DOHH2 (cell line): ENCODE measurements around the gene HP.
"Not testable (repeated sequence)": the region's sequence is repeated elsewhere in the genome, so short reads cannot be mapped to it uniquely, and the experiment has no call there.

ENCODE experiments used
- H3F3A ChIP-seq: fragments of 200-600 bp; sonication (generic), shearing (Covaris generic); 2 replicates; pipeline ENCODE4 v1.6.0; 2016; ENCODE audit warnings: antibody characterized with exemption, mild to moderate bottlenecking; ENCODE audit not compliant: control insufficient read depth, insufficient read depth
- H3K27ac ChIP-seq: fragments of 200-600 bp; sonication (generic); 2 replicates; pipeline ENCODE4 v1.5.1; 2014; ENCODE audit warnings: low read depth, mild to moderate bottlenecking, low read length, moderate library complexity
- H3K27me3 ChIP-seq: fragments of 200-600 bp; sonication (generic); 2 replicates; pipeline ENCODE4 v1.6.1; 2014; ENCODE audit warnings: mild to moderate bottlenecking, low read length, mixed read lengths; ENCODE audit not compliant: control insufficient read depth
- H3K36me3 ChIP-seq: fragments of 200-600 bp; sonication (generic); 2 replicates; pipeline ENCODE4 v1.6.1; 2014; ENCODE audit warnings: mild to moderate bottlenecking, low read length, moderate library complexity, mixed read lengths; ENCODE audit not compliant: control insufficient read depth
- H3K4me1 ChIP-seq: fragments of 200-600 bp; sonication (generic); 2 replicates; pipeline ENCODE4 v1.6.1; 2014; ENCODE audit warnings: mild to moderate bottlenecking, low read length, mixed read lengths; ENCODE audit not compliant: control insufficient read depth
- H3K4me2 ChIP-seq: fragments of 200-600 bp; sonication (generic); 2 replicates; pipeline ENCODE4 v1.6.0; 2014; ENCODE audit warnings: mild to moderate bottlenecking, low read length, moderate library complexity
- H3K4me3 ChIP-seq: fragments of 200-600 bp; sonication (generic); 2 replicates; pipeline ENCODE4 v1.5.1; 2014; ENCODE audit warnings: mild to moderate bottlenecking, low read length, mixed read lengths
- H3K79me2 ChIP-seq: fragments of 200-600 bp; sonication (generic); 2 replicates; pipeline ENCODE4 v1.6.1; 2014; ENCODE audit warnings: mild to moderate bottlenecking, low read length, mixed read lengths; ENCODE audit not compliant: control insufficient read depth
- H3K9me2 ChIP-seq: fragments of 200-600 bp; sonication (generic); replicated peaks from 2 replicates; pipeline ENCODE4 v1.6.1; 2014; ENCODE audit warnings: mild to moderate bottlenecking, low read length, mixed read lengths; ENCODE audit not compliant: control insufficient read depth
- H3K9me3 ChIP-seq: fragments of 200-600 bp; sonication (generic); 2 replicates; pipeline ENCODE4 v1.6.1; 2014; ENCODE audit warnings: antibody characterized with exemption, low read length, mixed read lengths; ENCODE audit not compliant: control insufficient read depth, insufficient read depth
- H4K20me1 ChIP-seq: fragments of 200-600 bp; sonication (generic); 2 replicates; pipeline ENCODE4 v1.6.0; 2014; ENCODE audit warnings: low read depth, mild to moderate bottlenecking, antibody characterized with exemption, low read length, moderate library complexity; ENCODE audit not compliant: control insufficient read depth, insufficient read depth
- EZH2phosphoT487 ChIP-seq: fragments of 200-600 bp; sonication (generic); IDR thresholded peaks from 2 replicates; pipeline ENCODE4 v1.6.1; 2017; ENCODE audit warnings: borderline replicate concordance, mild to moderate bottlenecking, antibody characterized with exemption, low read length, moderate library complexity, mixed read lengths
- TF ChIP-seq, protein P1 (sequence below): fragments of 200-600 bp; sonication (generic); IDR thresholded peaks from one replicate; pipeline ENCODE4 v1.5.1; 2014; ENCODE audit warnings: antibody characterized with exemption, mild to moderate bottlenecking, low read depth, low read length; ENCODE audit not compliant: poor library complexity, severe bottlenecking

Gene HP

DNA sequence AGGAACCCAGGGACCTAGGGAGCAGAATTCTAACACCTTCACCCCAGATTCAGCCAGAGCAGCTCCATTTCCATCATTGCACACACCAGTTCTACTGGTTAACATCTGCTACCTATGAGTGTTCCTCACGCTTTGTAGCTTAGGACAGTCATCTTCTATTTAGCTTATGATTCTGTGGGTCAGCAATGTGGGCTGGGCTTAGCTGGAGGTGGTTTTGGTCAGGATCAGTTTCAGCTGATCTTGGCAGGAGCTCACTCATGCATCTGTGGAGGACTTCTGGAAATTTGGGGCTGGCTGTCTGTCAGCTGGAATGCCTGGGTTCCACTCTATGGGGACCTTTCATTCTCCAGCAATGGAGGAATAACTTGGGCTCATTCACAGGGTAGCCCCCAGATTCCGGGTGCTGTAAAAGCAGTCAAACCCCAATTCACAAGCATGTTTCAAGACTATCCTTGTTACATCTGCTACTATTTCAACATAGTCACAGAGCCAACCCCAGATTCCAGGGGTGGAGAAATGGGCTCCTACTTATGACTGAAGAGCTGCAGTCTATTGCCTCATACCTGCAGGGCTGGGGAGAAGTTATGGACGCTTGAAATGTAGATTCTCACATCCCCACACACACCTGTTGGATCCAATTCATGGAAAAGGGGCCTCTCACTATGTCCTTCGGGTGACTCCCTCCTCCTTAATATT lies 3.4 kb upstream of the HP start:
- Histone ChIP-seq H3K4me1 (no peaks in the 10 kb centered on the region), H3K79me2 (no peaks in the 10 kb centered on the region), H4K20me1 (no peaks in the 10 kb centered on the region), H3K4me2 (no peak overlapping the region), H3K27ac (no peak overlapping the region), H3K36me3 (no peaks in the 10 kb centered on the region), H3K9me2 (no peaks in the 10 kb centered on the region), H3F3A (no peaks in the 10 kb centered on the region), H3K27me3 (0 out of 2 replicates have a peak, but pooled peaks cover 2% of the 10 kb centered on the region), H3K9me3 (peaks cover 4% of the 10 kb centered on the region; the same call in 1 of the 2 replicates), H3K4me3 (no peak overlapping the region)
- TF ChIP-seq, protein P1, sequence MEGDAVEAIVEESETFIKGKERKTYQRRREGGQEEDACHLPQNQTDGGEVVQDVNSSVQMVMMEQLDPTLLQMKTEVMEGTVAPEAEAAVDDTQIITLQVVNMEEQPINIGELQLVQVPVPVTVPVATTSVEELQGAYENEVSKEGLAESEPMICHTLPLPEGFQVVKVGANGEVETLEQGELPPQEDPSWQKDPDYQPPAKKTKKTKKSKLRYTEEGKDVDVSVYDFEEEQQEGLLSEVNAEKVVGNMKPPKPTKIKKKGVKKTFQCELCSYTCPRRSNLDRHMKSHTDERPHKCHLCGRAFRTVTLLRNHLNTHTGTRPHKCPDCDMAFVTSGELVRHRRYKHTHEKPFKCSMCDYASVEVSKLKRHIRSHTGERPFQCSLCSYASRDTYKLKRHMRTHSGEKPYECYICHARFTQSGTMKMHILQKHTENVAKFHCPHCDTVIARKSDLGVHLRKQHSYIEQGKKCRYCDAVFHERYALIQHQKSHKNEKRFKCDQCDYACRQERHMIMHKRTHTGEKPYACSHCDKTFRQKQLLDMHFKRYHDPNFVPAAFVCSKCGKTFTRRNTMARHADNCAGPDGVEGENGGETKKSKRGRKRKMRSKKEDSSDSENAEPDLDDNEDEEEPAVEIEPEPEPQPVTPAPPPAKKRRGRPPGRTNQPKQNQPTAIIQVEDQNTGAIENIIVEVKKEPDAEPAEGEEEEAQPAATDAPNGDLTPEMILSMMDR: no peak
- no peak for TF ChIP-seq EZH2phosphoT487

DNA sequence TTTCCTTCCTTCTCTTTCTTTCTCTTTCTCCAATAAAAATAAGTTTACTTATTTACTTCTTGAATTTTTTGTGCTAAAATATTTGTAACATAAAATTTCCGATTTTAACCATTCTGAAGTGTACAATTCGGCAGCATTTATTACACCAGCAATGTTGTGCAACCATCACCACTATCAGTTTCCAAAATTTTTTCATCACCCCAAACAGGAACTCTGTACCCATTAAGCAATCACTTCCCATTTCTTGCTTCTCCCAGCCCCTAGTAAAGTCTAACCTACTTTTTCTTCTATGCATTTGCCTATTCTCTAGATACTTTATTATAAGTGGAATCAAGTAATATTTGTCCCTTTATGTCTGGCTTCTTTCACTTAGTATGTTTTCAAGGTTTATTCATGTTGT lies 2.5 kb upstream of the HP start:
- Histone ChIP-seq H3K36me3 (no peaks in the 10 kb centered on the region), H4K20me1 (no peaks in the 10 kb centered on the region), H3K4me2 (no peak overlapping the region), H3K4me1 (no peaks in the 10 kb centered on the region), H3K9me2 (no peaks in the 10 kb centered on the region), H3K27ac (no peak overlapping the region), H3K79me2 (no peaks in the 10 kb centered on the region), H3K27me3 (0 out of 2 replicates have a peak, but pooled peaks cover 2% of the 10 kb centered on the region), H3K9me3 (peaks cover 4% of the 10 kb centered on the region; the same call in 1 of the 2 replicates), H3K4me3 (no peak overlapping the region), H3F3A (no peaks in the 10 kb centered on the region)
- no peak for TF ChIP-seq EZH2phosphoT487
- TF ChIP-seq, protein P1: no peak

DNA sequence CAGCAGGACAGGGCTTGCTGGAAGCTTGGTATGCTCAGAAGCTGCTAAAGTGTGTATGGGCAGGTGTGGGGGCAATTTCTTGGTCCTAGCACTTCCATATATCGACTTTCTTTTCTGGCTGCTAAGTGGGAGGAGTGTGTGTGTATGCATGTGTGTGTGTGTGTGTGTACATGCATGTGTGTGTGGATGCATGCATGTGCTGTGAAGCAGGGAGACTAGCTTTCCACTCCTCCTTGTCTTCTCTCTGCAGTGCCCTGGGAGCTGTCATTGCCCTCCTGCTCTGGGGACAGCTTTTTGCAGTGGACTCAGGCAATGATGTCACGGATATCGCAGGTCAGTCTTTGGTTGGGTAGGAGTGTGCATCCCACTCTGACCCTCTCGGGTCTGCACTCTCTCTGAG lies 1.6 kb downstream of the HP start:
- H3K4me2 ChIP-seq: no peak overlapping the region
- no peak for TF ChIP-seq EZH2phosphoT487
- TF ChIP-seq, protein P1: no peak
- no peaks in the 10 kb centered on the region for H3F3A ChIP-seq
- H3K4me1 ChIP-seq: no peaks in the 10 kb centered on the region
- H4K20me1 ChIP-seq: no peaks in the 10 kb centered on the region
- no peaks in the 10 kb centered on the region for H3K79me2 ChIP-seq
- no peaks in the 10 kb centered on the region for H3K9me2 ChIP-seq
- H3K36me3 ChIP-seq: no peaks in the 10 kb centered on the region
- no peak overlapping the region for H3K4me3 ChIP-seq
- no peaks in the 10 kb centered on the region for H3K9me3 ChIP-seq
- no peak overlapping the region for H3K27ac ChIP-seq
- H3K27me3 ChIP-seq: 0 out of 2 replicates have a peak, but pooled peaks cover 2% of the 10 kb centered on the region

DNA sequence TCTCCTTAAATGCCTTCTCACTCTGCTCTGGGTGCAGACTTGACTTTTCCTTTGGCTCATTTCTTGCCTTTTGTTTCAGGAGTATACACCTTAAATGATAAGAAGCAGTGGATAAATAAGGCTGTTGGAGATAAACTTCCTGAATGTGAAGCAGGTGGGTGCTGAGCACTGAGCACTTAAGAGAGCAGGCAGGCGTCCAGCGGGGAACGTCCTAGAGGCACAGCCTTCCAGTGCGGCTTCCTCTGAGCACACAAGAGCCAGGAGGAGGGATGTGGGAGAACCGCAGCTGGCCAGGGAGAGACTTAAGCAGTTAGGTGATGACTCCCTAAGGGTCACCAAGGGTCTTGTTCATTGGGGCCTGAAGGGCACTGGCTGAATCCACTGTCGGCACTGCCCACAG lies 3.0 kb downstream of the HP start:
- H3K36me3 ChIP-seq, H3K79me2 ChIP-seq, H3K4me2 ChIP-seq, H4K20me1 ChIP-seq, H3K9me2 ChIP-seq, H3K4me3 ChIP-seq, H3K27ac ChIP-seq, H3K9me3 ChIP-seq, H3K4me1 ChIP-seq, H3K27me3 ChIP-seq, H3F3A ChIP-seq: not testable (repeated sequence)

DNA sequence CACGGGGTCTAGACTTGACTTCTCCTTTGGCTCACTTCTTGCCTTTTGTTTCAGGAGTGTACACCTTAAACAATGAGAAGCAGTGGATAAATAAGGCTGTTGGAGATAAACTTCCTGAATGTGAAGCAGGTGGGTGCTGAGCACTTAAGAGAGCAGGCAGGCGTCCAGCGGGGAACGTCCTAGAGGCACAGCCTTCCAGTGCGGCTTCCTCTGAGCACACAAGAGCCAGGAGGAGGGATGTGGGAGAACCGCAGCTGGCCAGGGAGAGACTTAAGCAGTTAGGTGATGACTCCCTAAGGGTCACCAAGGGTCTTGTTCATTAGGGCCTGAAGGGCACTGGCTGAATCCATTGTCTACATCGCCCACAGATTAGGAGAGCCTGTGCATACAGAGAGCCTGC lies 4.8 kb downstream of the HP start:
- H3K36me3 ChIP-seq, H3K27me3 ChIP-seq, H3F3A ChIP-seq, H3K9me2 ChIP-seq, H3K9me3 ChIP-seq, H4K20me1 ChIP-seq, H3K27ac ChIP-seq, H3K79me2 ChIP-seq, H3K4me3 ChIP-seq, H3K4me2 ChIP-seq, H3K4me1 ChIP-seq: not testable (repeated sequence)
